HEK293 (cell line): Measurements from ENCODE around the gene ITGB1.

Source experiments
- SP2 ChIP-seq: fragments of 450-650 bp; formaldehyde crosslinking; IDR thresholded peaks from 2 replicates; pipeline ENCODE4 v1.5.1; 2016; ENCODE audit warnings: missing biosample characterization, missing genetic modification characterization
- ZNF248 ChIP-seq: fragments of 450-650 bp; formaldehyde crosslinking; IDR thresholded peaks from 2 replicates; pipeline ENCODE4 v1.5.1; 2017; ENCODE audit warnings: missing biosample characterization, missing genetic modification characterization
- ZNF48 ChIP-seq: fragments of 450-650 bp; formaldehyde crosslinking; IDR thresholded peaks from 2 replicates; pipeline ENCODE4 v1.5.1; 2016; ENCODE audit warnings: missing biosample characterization, missing genetic modification characterization
- ZNF561 ChIP-seq: fragments of 450-650 bp; IDR thresholded peaks from 2 replicates; pipeline ENCODE4 v1.5.1; 2018; ENCODE audit warnings: missing biosample characterization, missing genetic modification characterization, borderline replicate concordance
- ZNF623 ChIP-seq: fragments of 450-650 bp; formaldehyde crosslinking; IDR thresholded peaks from 2 replicates; pipeline ENCODE4 v1.5.1; 2016; ENCODE audit warnings: missing biosample characterization, missing genetic modification characterization
- ZNF626 ChIP-seq: fragments of 450-650 bp; sonication (Bioruptor Pico); formaldehyde crosslinking; IDR thresholded peaks from 2 replicates; pipeline ENCODE4 v1.5.1; 2018; ENCODE audit warnings: missing biosample characterization, missing genetic modification characterization, inconsistent platforms
- ZNF701 ChIP-seq: fragments of 450-650 bp; formaldehyde crosslinking; IDR thresholded peaks from 2 replicates; pipeline ENCODE4 v1.5.1; 2016; ENCODE audit warnings: missing biosample characterization, missing genetic modification characterization
- ZSCAN30 ChIP-seq: fragments of 450-650 bp; IDR thresholded peaks from 2 replicates; pipeline ENCODE4 v1.5.1; 2018; ENCODE audit warnings: missing biosample characterization, mild to moderate bottlenecking, missing genetic modification characterization, moderate library complexity
- TF ChIP-seq, protein P1 (sequence below): fragments of 450-650 bp; formaldehyde crosslinking; IDR thresholded peaks from 2 replicates; pipeline ENCODE4 v1.5.1; 2016; ENCODE audit warnings: missing biosample characterization, missing genetic modification characterization
- TF ChIP-seq, protein P2 (sequence below): fragments of 450-650 bp; formaldehyde crosslinking; conservative IDR thresholded peaks from 2 replicates; pipeline ENCODE4 v1.5.1; 2016; ENCODE audit warnings: low read depth, missing biosample characterization, missing genetic modification characterization
- TF ChIP-seq, protein P3 (sequence below): fragments of 450-650 bp; formaldehyde crosslinking; IDR thresholded peaks from 2 replicates; pipeline ENCODE4 v1.5.1; 2016; ENCODE audit warnings: missing biosample characterization, missing genetic modification characterization, low read depth

DNA sequence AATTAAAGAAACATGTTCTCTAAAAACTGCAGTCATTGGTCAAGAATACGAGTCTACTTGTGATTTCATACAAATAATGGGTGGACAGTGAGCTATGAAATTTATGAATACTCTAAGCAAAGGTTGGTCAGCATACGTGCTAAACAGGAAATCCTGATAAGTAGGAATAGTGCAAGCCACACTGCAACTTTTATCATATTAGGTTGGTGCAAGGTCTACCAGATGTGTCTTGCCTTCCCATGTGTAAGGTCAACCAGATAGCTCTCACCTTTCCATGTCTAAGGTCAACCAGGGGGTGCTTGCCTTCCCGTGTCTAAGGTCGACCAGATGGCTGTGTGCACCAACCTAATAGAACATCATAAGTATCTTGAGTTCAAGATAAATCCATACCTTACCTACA lies 2.0 kb upstream of the ITGB1 start:
- TF ChIP-seq, protein P1, sequence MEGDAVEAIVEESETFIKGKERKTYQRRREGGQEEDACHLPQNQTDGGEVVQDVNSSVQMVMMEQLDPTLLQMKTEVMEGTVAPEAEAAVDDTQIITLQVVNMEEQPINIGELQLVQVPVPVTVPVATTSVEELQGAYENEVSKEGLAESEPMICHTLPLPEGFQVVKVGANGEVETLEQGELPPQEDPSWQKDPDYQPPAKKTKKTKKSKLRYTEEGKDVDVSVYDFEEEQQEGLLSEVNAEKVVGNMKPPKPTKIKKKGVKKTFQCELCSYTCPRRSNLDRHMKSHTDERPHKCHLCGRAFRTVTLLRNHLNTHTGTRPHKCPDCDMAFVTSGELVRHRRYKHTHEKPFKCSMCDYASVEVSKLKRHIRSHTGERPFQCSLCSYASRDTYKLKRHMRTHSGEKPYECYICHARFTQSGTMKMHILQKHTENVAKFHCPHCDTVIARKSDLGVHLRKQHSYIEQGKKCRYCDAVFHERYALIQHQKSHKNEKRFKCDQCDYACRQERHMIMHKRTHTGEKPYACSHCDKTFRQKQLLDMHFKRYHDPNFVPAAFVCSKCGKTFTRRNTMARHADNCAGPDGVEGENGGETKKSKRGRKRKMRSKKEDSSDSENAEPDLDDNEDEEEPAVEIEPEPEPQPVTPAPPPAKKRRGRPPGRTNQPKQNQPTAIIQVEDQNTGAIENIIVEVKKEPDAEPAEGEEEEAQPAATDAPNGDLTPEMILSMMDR (tag by site-specific recombination): no peak
- TF ChIP-seq, protein P2, sequence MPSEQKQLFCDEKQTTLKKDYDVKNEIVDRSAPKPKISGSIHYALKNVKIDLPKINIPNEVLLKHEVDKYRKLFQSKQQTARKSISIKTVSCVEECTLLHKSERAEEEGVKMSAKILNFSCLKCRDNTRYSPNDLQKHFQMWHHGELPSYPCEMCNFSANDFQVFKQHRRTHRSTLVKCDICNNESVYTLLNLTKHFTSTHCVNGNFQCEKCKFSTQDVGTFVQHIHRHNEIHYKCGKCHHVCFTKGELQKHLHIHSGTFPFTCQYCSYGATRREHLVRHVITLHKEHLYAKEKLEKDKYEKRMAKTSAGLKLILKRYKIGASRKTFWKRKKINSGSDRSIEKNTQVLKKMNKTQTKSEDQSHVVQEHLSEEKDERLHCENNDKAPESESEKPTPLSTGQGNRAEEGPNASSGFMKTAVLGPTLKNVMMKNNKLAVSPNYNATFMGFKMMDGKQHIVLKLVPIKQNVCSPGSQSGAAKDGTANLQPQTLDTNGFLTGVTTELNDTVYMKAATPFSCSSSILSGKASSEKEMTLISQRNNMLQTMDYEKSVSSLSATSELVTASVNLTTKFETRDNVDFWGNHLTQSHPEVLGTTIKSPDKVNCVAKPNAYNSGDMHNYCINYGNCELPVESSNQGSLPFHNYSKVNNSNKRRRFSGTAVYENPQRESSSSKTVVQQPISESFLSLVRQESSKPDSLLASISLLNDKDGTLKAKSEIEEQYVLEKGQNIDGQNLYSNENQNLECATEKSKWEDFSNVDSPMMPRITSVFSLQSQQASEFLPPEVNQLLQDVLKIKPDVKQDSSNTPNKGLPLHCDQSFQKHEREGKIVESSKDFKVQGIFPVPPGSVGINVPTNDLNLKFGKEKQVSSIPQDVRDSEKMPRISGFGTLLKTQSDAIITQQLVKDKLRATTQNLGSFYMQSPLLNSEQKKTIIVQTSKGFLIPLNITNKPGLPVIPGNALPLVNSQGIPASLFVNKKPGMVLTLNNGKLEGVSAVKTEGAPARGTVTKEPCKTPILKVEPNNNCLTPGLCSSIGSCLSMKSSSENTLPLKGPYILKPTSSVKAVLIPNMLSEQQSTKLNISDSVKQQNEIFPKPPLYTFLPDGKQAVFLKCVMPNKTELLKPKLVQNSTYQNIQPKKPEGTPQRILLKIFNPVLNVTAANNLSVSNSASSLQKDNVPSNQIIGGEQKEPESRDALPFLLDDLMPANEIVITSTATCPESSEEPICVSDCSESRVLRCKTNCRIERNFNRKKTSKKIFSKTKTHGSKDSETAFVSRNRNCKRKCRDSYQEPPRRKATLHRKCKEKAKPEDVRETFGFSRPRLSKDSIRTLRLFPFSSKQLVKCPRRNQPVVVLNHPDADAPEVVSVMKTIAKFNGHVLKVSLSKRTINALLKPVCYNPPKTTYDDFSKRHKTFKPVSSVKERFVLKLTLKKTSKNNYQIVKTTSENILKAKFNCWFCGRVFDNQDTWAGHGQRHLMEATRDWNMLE (tag by site-specific recombination): no peak
- TF ChIP-seq ZNF561 (tag by site-specific recombination) (no peak), ZSCAN30 (tag by site-specific recombination) (no peak), ZNF48 (tag by site-specific recombination) (no peak), ZNF248 (no peak), SP2 (tag by site-specific recombination) (no peak), ZNF623 (tag by site-specific recombination) (no peak), ZNF626 (tag by site-specific recombination) (no peak), ZNF701 (tag by site-specific recombination) (no peak)
- TF ChIP-seq, protein P3, sequence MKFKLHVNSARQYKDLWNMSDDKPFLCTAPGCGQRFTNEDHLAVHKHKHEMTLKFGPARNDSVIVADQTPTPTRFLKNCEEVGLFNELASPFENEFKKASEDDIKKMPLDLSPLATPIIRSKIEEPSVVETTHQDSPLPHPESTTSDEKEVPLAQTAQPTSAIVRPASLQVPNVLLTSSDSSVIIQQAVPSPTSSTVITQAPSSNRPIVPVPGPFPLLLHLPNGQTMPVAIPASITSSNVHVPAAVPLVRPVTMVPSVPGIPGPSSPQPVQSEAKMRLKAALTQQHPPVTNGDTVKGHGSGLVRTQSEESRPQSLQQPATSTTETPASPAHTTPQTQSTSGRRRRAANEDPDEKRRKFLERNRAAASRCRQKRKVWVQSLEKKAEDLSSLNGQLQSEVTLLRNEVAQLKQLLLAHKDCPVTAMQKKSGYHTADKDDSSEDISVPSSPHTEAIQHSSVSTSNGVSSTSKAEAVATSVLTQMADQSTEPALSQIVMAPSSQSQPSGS: no peak
